ENCODE measurements around the gene PEX11G. TPM values are rescaled to one million over a fixed set of nuclear protein-coding genes. Genes with fewer than 3 reads are reported as not detected.

PEX11G gene
- total RNA-seq, 1 experiment from 2014 or later = 2.8 TPM

DNA sequence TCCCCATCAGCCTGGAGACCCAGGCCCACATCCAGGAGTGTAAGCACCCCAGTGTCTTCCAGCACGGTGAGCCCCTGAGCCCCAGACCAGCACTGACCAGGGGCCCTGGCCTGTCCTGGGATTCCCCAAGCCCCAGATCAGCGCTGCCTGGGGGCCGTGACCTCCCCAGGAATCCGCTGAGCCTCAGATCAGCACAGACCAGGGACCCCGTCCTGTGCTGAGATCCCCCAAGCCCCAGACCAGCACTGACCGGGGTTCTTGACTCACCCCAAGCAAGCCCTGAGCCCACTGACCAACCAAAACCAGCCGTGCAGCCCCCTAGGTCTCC lies 39.3 kb upstream of the PEX11G start:
- Histone ChIP-seq H2BK5ac (ENCODE audit: insufficient read length, low read length) (no peak overlapping the region), H3K4me1 (ENCODE audit: insufficient read depth, low read length) (peaks cover 2% of the 10 kb centered on the region), H2BK15ac (ENCODE audit: low read depth, low read length) (no peak overlapping the region), H3K9ac (ENCODE audit: extremely low read depth, insufficient read length, low read length) (no peak overlapping the region), H3K79me2 (ENCODE audit: insufficient read depth, low read length) (no peaks in the 10 kb centered on the region), H3K79me1 (ENCODE audit: insufficient read depth, low read depth, low read length, poor library complexity, severe bottlenecking) (no peaks in the 10 kb centered on the region), H3K23me2 (ENCODE audit: insufficient read length, low read depth, low read length, poor library complexity, severe bottlenecking) (peaks cover 4% of the 10 kb centered on the region), H2BK20ac (ENCODE audit: low read depth, low read length, poor library complexity, severe bottlenecking) (no peak overlapping the region), H3T11ph (ENCODE audit: low read length) (no peak overlapping the region), H3K18ac (ENCODE audit: insufficient read length, low read depth, low read length) (no peak overlapping the region), H4K20me1 (ENCODE audit: control insufficient read depth, insufficient read depth, insufficient read length) (no peaks in the 10 kb centered on the region), H3K4me2 (ENCODE audit: insufficient read depth, insufficient read length, low read length) (no peak overlapping the region), H2BK120ac (ENCODE audit: low read depth, low read length, poor library complexity, severe bottlenecking) (no peak overlapping the region), H4K8ac (replicated peaks; ENCODE audit: insufficient read length, low read depth, low read length) (no peak overlapping the region), H3K4ac (ENCODE audit: low read depth, low read length) (no peak overlapping the region), H4K91ac (ENCODE audit: insufficient read length, low read depth, low read length) (no peak overlapping the region), H3K9me3 (ENCODE audit: control insufficient read depth, low read depth, low read length) (no peaks in the 10 kb centered on the region), H2BK12ac (ENCODE audit: insufficient read length, low read depth, low read length) (no peak overlapping the region), H3K14ac (ENCODE audit: insufficient read depth, low read length) (no peak overlapping the region), H2AK5ac (ENCODE audit: insufficient read length, low read length) (no peak overlapping the region), H3K27ac (ENCODE audit: insufficient read length, low read depth, low read length) (no peak overlapping the region), H2AFZ (ENCODE audit: low read length) (no peak overlapping the region), H3K23ac (ENCODE audit: insufficient read length, low read depth, low read length) (no peak overlapping the region), H3K27me3 (ENCODE audit: insufficient read depth, low read length) (no peaks in the 10 kb centered on the region), H4K5ac (ENCODE audit: insufficient read length, low read depth, low read length) (no peak overlapping the region), H3K56ac (ENCODE audit: insufficient read length, low read depth, low read length) (no peak overlapping the region)
- H3K36me3 Mint-ChIP-seq (ENCODE audit: insufficient read depth in 1 of 3, low read depth in 3 of 3) = peaks cover 4 to 26% (median 24%) of the 10 kb centered on the region in 3 experiments; a peak in 6 of 7 replicates
- no peak overlapping the region for H3K4me3 Mint-ChIP-seq
- DNase-seq = no peak
- TF ChIP-seq, protein P1, sequence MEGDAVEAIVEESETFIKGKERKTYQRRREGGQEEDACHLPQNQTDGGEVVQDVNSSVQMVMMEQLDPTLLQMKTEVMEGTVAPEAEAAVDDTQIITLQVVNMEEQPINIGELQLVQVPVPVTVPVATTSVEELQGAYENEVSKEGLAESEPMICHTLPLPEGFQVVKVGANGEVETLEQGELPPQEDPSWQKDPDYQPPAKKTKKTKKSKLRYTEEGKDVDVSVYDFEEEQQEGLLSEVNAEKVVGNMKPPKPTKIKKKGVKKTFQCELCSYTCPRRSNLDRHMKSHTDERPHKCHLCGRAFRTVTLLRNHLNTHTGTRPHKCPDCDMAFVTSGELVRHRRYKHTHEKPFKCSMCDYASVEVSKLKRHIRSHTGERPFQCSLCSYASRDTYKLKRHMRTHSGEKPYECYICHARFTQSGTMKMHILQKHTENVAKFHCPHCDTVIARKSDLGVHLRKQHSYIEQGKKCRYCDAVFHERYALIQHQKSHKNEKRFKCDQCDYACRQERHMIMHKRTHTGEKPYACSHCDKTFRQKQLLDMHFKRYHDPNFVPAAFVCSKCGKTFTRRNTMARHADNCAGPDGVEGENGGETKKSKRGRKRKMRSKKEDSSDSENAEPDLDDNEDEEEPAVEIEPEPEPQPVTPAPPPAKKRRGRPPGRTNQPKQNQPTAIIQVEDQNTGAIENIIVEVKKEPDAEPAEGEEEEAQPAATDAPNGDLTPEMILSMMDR (conservative IDR thresholded peaks at IDR 0.05) = no peak
- no CpG with 5 or more reads among the region's 7 CpGs for WGBS (ENCODE audit: extremely low coverage, insufficient read length, low lambda C conversion rate)
- H3K27me3 Mint-ChIP-seq (ENCODE audit: low read depth) = no peaks in the 10 kb centered on the region
- no peak overlapping the region for H3K27ac Mint-ChIP-seq
- H3K4me1 Mint-ChIP-seq = peaks cover 0 to 1% of the 10 kb centered on the region in 2 experiments; a peak in 1 of 4 replicates
- H3K9me3 Mint-ChIP-seq = no peaks in the 10 kb centered on the region

Measured in H9 (cell line).